HG02938 (cell line): ENCODE results near the gene SARNP.

ENCODE experiments used
- ATAC-seq: cut with Tn5 transposase; IDR thresholded peaks from one replicate; pipeline ENCODE4 v1.9.1; 2021; ENCODE audit warnings: mild to moderate bottlenecking, moderate library complexity; ENCODE audit not compliant: unreplicated experiment

The SARNP gene

GRCh38 chr12:55726971-55727370, 90.6 kb downstream of the SARNP start:
- ATAC-seq, result no peak

GRCh38 chr12:55725556-55725955, 92.0 kb downstream of the SARNP start:
- ATAC-seq, result no peak

DNA sequence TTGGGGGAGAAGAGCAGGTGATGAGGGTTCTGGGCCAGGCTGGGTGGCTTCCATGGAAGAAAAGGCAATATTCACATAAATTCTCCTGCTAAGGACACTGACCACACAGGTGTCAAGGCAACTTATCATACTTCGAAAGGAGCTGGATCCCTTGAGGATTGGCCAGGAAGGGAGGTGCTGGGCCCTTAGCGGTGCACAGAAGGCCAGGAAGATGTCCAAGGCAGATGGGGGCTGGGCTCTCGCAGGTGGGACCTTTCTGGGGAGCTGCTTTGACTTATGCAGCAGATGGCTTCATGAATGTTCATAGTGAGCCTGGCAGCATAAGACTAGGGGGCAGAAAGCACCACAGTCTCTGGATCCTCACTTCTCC, 92.6 kb downstream of the SARNP start:
- no peak for ATAC-seq

DNA sequence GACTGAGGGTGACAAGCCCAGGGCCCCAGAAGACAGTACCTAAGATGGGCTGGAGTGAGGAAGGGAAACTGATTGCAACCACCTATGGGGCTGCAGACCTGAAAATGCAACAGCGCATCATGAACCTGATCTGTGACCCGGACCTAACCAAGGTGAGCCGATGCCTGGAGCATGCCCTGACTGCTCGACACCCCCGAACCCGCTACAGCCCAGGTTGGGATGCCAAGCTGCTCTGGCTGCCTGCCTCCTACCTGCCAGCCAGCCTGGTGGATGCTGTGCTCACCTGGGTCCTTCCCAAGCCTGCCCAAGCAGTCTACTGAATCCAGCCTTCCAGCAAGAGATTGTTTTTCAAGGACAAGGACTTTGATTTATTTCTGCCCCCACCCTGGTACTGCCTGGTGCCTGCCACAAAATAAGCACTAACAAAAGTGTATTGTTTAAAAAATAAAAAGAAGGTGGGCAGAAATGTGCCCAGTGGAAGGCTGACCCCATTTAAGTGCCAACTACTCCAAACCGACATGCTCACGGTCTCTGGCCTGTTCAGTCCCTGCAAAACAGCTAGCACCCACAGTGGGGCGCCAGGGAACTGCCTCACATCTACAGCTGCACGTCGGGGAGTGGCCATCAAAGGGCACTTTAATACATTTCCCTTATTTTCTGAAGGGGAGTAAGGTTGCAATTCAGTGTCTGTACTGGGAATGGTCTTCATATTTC, 93.1 kb downstream of the SARNP start:
- no peak for ATAC-seq

DNA sequence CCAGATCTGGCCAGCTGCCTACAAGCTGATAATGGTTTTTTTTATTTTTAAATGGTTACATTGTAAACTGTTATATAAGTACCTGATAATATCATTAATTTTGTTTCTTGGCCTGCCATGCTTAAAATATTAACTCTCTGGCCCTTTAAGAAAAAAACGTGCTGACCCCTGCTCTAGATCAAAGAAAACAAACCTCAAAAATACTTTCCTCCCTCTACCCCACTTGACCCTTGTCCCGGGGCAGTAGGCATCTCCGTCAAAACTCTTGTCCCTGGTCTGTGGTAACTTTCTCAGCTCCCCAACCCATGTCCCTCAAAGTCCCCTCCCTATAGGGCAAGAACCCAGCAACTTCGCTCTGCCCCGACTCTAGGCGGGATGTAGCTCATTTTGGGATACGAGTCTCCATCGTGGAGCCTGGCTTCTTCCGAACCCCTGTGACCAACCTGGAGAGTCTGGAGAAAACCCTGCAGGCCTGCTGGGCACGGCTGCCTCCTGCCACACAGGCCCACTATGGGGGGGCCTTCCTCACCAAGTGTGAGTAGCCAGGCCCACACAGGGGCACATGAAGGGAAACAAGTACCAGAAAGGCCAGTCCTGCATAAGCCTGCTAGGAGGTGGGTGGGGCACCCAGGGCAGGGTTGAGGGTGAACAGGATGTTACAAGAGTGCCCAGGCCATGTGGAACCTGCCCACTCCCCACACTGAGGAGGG, 93.9 kb downstream of the SARNP start:
- no peak for ATAC-seq

DNA sequence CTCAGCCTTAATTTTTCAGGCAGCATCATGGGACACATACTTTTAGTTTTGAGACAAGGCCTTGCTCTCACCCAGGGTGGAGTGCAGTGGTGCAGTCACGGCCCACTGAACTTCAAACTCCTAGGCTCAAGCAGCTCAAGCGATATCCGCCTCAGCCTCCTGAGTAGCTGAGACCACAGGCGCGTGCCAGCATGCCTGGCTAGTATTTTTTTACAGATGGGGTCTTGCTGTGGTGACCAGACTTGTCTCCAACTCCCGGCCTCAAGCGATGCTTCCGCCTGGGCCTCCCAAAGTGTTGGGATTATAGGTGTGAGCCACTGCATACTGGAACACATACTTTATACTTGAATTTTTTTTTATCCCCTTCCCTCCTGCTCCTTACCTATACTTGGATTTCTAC, 94.6 kb downstream of the SARNP start:
- no peak for ATAC-seq

GRCh38 chr12:55721601-55722213, 95.8 kb downstream of the SARNP start:
- ATAC-seq, result no peak

DNA sequence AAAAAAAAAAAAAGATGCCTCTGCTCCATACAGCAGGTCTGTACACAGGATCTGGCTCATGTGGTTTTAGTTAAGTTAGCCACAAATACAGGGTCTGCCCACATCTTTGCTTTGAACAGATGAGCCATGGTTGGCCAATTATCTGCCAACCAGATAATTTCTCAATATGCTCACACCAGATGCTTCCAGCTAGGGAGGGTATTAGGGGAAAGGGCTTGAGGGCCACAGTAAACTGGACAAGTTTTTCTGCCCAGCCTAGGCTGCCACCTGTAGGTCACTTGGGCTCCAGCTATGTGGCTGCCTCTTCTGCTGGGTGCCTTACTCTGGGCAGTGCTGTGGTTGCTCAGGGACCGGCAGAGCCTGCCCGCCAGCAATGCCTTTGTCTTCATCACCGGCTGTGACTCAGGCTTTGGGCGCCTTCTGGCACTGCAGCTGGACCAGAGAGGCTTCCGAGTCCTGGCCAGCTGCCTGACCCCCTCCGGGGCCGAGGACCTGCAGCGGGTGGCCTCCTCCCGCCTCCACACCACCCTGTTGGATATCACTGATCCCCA, 96.6 kb downstream of the SARNP start:
- no peak for ATAC-seq

GRCh38 chr12:55720071-55720564, 97.4 kb downstream of the SARNP start, which contains the start of gene RDH5:
RDH5 (plus strand) TSS chr12:55720393; CDS start chr12:55721185, 792 bp downstream.
- ATAC-seq, result no peak

DNA sequence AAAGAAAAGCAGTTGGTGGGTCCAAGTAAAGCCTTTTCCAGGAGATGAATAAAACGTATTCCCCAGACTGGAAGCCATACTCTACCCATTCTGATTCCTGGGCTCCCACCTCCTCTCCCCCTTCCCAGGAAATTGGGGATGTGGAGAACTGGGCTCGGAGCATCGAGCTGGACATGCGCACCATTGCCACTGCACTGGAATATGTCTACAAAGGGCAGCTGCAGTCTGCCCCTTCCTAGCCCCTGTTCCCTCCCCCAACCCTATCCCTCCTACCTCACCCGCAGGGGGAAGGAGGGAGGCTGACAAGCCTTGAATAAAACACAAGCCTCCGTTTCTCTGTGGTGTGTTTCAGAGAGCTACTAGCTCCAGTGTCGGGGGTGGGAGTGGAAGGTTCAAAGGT, 98.2 kb downstream of the SARNP start:
- ATAC-seq, result no peak

- no peak for ATAC-seq
These were observed 98.8 kb downstream of the SARNP start for GRCh38 chr12:55718624-55719275.

DNA sequence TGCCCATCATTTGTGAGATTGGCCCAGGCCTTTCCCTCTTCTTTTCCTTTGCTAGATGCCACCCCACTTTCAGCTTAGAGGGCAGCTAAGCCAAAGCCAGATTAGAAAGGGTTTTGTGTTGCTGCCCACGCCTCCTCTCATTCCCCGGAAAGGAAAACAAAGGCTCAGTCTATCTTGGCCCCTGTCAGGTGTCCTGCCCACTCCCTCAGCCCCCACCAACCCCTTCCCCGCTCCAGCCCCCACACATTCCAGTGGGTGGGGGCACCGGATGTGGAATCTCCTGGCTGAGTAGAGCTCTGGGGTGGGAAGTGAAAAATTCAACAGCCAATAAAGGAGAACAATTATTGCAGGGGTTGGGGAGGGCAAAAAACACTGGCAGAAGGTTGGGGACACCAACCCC, 99.5 kb downstream of the SARNP start:
- ATAC-seq, result no peak

GRCh38 chr12:55717011-55718007, 100.2 kb downstream of the SARNP start:
- no peak for ATAC-seq

DNA sequence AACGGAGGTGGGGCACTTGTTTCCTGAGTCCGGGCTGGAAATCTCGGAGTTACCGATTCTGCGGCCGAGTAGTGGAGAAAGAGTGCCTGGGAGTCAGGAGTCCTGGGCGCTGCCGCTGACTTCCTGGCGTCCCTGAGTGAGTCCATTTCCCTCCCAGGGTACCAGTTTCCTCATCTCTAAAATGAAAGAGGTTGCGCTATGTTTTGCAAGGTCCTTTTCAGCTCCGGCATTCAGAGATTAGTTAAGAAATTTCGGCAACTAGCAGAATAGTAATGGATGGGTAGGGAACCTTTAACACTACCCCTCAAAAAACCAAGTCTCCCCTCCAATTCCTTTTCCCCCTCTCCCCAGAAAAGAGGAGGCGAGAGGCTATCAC, 101.0 kb downstream of the SARNP start:
- ATAC-seq, result no peak

GRCh38 chr12:55715833-55716581, 101.5 kb downstream of the SARNP start, which contains the start of gene BLOC1S1:
BLOC1S1 (plus strand) TSS chr12:55716046; CDS start chr12:55716052, 6 bp downstream.
- ATAC-seq, result peak; percentile 84

DNA sequence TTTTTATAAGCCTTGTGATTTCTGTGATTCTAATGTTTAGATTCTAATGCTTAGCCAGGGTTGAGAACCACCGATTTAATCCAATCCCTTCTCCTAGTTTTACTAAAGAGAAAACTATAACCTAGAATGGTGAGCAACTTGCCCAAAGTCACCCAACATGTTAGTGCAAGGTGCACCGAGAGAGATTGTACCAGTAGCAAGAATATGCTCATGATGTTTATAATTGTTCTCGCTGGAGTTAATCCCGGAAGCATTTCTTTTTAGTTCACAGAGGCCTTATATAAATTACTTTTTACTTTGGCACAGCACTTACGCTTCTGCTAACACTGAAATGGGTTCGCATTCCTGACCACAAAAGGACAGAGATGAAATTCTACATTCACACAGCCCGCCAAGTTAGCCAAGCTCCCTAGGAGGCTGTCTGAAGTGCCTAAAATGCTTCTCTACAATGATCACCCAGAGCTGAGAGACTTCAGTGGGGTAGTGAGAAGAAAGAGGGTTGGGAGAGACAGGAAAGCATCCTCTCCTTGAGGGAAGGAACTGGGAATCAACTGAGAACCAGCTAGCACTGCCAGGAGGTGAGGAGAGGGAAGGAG, 102.3 kb downstream of the SARNP start:
- ATAC-seq, result no peak

GRCh38 chr12:55713721-55714120, 103.8 kb downstream of the SARNP start:
- no peak for ATAC-seq

- ATAC-seq, result no peak
These were observed 104.7 kb downstream of the SARNP start for GRCh38 chr12:55712700-55713415.
